ENCODE measurements around the gene THRA. TPM values are rescaled to one million over a fixed set of nuclear protein-coding genes. Genes with fewer than 3 reads are reported as not detected.
"Not testable (repeated sequence)": the region's sequence is repeated elsewhere in the genome, so short reads cannot be mapped to it uniquely, and the experiment has no call there.

THRA gene
- polyA plus RNA-seq, 3 donors: 46.9 to 57.1 (median 51.1) TPM

DNA sequence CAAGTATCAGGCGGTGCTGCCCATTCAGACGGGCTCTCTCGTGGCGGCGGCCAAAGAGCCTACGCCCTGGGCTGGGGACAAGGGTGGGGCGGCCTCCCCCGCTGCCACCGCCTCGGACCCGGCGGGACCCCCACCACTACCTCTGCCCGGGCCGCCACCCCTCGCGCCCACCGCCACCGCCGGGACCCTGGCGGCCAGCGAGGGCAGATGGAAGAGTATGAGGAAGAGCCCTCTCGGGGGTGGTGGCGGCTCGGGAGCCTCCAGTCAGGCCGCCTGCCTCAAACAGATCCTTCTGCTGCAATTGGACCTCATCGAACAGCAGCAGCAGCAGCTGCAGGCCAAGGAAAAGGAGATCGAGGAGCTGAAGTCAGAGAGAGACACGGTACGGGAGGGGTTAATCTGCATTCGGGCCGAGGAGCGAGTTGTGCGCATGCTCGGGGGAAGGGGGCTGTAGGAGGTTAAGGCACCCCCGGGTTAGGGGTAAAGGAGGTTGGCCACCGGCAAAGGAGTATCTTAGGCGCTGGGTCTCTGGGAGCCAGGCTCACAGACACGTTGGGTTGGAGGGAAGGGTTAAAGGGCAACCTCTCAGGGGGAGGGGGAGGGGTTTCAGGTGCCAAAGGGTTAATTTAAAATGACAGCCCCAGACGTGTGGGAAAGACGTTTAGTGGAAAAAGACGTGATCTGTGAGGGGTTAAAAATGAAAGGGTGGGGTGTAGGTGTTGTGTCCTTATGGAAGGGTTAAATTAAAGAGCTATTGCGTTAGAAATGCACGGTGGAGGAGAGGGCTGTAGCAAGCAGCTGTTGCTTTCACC, 60.4 kb downstream of the THRA start:
- no peak for DNase-seq (ENCODE audit: extremely low read depth in 1 of 11, low read depth in 9 of 11, low spot score in 4 of 11)

DNA sequence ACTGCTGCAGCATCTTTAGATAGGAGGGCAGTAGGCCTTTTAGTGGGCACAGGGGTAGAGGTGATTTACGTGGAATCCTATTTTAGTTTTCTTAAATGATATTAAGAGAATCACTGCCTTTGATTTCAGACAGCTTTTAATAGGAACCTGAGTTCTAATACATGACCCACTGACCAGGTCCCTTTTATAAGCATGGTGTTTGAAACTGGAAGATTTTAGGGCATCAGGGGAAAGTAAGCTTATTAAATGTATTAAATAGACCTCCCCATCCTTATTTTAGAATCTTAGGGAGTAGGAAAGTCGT, 61.0 kb downstream of the THRA start:
- DNase-seq (ENCODE audit: extremely low read depth in 1 of 11, low read depth in 9 of 11, low spot score in 4 of 11): no peak

DNA sequence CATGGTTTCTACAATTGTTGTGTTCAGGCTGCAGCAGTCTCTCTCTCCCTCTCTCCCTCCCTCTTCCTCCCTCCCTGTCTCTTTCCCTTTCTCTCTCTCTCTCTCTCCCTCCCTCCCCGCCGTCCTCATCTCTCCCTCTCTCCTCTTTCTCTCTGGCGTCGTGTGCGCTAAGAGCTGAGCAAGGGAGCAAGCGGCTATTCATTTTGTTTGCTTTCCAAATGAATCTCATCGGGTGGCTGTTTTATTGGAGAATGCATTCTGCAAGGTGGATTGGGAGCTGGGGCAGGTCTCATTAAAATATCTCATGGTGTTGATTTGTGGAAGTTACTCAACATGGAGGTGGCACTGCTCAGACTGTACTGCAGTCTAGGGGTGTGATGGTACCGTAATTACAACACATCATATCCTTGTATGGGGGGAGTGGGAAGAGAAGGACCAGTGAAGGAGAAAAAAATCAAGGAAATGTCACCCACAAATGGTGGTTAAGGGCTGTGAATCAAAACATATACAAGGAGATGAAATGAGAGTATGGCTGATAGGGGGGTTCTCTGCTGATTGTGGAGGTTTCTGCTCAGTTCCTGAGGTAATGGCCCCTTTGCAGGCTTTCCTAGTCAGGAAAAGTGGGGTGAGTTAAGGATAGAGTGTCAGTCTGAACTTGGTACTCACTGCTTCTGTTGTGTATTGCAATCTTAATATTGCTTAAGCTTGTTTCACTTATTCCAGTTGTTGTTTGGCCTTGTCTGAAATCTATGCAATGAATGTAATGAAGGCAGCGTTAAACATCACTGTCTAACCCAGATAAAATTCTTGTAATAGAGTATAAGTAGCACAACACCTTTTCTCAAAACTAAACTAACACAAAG, 61.7 kb downstream of the THRA start:
- DNase-seq (ENCODE audit: extremely low read depth in 1 of 11, low read depth in 9 of 11, low spot score in 4 of 11): no peak

DNA sequence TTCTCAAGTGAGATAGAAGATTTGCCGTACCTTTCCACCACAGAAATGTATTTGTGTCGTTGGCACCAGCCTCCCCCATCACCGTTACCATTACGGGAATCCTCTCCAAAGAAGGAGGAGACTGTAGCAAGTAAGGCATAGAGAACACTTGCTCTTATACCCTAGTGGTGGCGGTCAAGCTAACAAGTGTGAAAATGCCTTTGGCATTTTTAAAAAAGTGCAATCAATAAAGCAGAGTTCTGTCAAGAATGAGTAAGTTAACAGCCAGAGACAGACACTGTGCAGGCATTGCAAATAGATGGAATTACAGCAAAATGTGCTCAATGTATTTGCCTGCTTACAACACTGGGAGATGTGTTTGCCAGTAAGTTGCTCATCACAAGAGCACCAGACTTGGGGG, 66.7 kb downstream of the THRA start:
- DNase-seq (ENCODE audit: extremely low read depth in 1 of 11, low read depth in 9 of 11, low spot score in 4 of 11): no peak

DNA sequence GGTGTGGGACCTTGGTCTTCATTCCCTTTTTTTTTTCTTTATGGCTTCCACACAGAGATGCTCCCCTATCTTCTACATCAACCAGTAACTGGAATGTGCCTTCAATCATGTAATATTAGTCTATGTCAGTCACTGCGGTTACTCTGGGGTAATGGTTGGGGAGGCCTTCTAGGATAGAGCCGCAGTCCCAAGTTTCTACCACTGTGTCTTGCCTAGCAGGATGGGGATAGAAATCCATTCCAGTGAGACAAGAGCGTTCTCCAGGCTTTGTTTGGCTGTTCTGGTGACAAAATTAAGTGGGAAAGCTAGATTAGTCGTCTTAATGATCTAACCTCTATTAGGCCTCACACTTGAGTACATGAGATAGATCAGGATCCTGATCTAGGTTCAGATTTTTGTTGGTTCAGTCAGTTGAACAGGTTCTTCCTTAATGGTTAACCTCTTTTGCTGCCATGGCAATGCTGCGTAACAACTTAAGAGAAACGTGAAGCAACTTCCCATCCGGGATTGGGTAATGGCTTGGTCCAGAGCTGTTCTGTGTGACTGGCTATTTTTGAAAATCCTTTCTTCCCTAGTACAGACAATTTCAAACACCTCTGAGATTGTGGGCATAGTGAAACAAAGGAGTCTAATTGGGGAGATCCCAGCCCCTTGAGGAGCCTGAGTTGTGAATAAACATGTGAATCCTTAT, 67.7 kb downstream of the THRA start:
- DNase-seq (ENCODE audit: extremely low read depth in 1 of 11, low read depth in 9 of 11, low spot score in 4 of 11): no peak

DNA sequence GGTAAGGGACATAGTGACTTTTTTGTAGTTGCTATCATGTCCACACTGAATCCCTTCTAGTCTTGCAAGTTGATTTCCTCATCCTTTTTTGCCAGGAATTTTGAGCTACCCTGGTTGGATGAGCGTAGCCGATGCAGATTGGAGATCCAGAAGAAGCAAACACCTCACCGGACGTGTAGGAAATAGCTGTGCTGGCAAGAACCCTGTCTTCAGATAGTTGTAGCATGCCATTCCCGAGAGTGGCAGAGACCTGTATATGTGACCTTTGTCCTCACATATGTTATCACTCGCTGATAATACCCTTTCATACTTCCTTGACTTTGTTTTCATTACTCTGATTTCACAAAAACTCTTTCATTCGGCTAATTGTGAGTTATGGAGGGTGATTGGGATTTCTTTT, 71.4 kb downstream of the THRA start:
- no peak for DNase-seq (ENCODE audit: extremely low read depth in 1 of 11, low read depth in 9 of 11, low spot score in 4 of 11)

DNA sequence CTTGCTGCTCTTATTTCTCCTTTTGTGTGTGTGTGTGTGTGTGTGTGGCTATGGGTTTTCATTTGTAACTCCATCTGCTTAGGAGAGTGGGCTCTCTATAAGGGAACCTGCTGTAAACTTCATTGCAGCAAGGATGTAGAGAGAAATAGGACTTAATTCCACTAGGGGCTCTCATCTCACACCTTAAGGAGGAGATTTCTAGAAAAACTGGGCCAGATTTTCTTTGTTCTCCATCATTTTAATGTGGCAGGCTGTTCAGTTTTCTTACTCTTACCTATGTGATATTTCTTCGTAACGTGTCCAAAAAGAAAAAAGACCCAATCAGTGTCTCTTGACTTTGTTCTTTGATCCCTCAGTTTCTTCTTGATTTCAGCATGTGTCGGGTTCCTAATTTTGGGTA, 73.1 kb downstream of the THRA start:
- no peak for DNase-seq (ENCODE audit: extremely low read depth in 1 of 11, low read depth in 9 of 11, low spot score in 4 of 11)

DNA sequence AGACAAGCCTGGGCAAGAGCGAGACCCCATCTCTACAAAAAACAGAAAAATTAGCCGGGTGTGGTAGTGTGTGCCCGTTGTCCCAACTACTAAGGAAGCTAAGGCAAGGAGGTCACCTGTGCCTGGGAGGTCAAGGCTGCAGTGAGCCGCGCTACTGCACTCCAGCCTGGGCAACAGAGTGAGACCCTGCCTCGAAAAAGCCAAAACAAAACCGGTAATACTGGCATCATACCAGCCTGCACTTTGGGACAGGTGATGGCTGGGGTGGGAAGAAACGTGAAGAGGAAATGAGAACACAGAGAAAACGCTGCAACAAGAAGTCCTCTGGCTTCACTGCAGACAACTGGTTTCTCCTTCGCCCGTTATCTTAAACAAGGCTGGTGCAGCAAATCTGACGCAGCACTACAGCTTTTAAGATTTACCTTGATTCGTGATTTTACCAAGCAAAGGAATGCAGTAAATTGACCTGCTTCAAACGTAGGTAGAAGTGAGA, 76.8 kb downstream of the THRA start:
- DNase-seq (ENCODE audit: extremely low read depth in 1 of 11, low read depth in 9 of 11, low spot score in 4 of 11): no peak

DNA sequence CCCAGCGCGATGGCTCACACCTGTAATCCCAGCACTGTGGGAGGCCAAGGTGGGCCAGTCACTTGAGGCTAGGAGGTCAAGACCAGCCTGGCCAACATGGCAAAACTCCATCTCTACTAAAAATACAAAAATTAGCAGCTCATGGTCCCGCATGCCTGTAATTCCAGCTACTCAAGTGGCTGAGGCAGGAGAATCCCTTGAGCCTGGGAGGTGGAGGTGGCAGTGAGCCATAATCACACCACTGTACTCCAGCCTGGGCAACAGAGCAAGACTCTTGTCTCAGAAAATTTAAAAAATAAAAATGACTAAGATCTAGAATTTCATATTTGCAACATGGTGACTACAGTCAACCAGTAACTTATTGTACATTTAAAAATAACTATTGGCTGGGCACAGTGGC, 80.4 kb downstream of the THRA start:
- not testable (repeated sequence) for DNase-seq (ENCODE audit: extremely low read depth in 1 of 11, low read depth in 9 of 11, low spot score in 4 of 11)

Other genes with a start within 250 kb of the THRA start
- under 1 TPM; 0.11 to 0.30 (median 0.23) TPM for gene IKZF3, start 198.7 kb upstream of the THRA start, polyA plus RNA-seq (ENCODE audit: insufficient read length in 3 of 3)
- gene ZPBP2, start 194.8 kb upstream of the THRA start, polyA plus RNA-seq (ENCODE audit: insufficient read length in 3 of 3): not detected
- 10 to 100 TPM; 11.8 to 27.9 (median 13.8) TPM for gene GSDMB, start 144.3 kb upstream of the THRA start, polyA plus RNA-seq (ENCODE audit: insufficient read length in 3 of 3)
- 10 to 100 TPM; 87.8 to 92.0 (median 88.8) TPM for gene ORMDL3, start 135.4 kb upstream of the THRA start, polyA plus RNA-seq (ENCODE audit: insufficient read length in 3 of 3)
- under 1 TPM in 1 of 3 donors, not detected in 2; 0.11 TPM for gene LRRC3C, start 135.2 kb upstream of the THRA start, polyA plus RNA-seq (ENCODE audit: insufficient read length in 3 of 3)
- gene GSDMA, start 100.0 kb upstream of the THRA start, polyA plus RNA-seq (ENCODE audit: insufficient read length in 3 of 3): 1 to 10 TPM in 2 of 3 donors, under 1 TPM in 1; 0.64 to 2.8 (median 2.5) TPM
- 100 to 1,000 TPM; 109 to 129 (median 110) TPM for gene PSMD3, start 82.2 kb upstream of the THRA start, polyA plus RNA-seq (ENCODE audit: insufficient read length in 3 of 3)
- not detected for gene CSF3, start 47.5 kb upstream of the THRA start, polyA plus RNA-seq (ENCODE audit: insufficient read length in 3 of 3)
- gene MED24, start 8.6 kb upstream of the THRA start, polyA plus RNA-seq (ENCODE audit: insufficient read length in 3 of 3): 100 to 1,000 TPM in 2 of 3 donors, 10 to 100 TPM in 1; 97.1 to 139 (median 105) TPM
- 1 to 10 TPM; 3.2 to 4.7 (median 3.7) TPM for gene NR1D1, start 37.6 kb downstream of the THRA start, polyA plus RNA-seq (ENCODE audit: insufficient read length in 3 of 3)
- 100 to 1,000 TPM; 149 to 176 (median 160) TPM for gene MSL1, start 59.0 kb downstream of the THRA start, polyA plus RNA-seq (ENCODE audit: insufficient read length in 3 of 3)
- 100 to 1,000 TPM in 2 of 3 donors, 10 to 100 TPM in 1; 97.9 to 112 (median 109) TPM for gene CASC3, start 77.6 kb downstream of the THRA start, polyA plus RNA-seq (ENCODE audit: insufficient read length in 3 of 3)
- gene RAPGEFL1, start 114.5 kb downstream of the THRA start, polyA plus RNA-seq (ENCODE audit: insufficient read length in 3 of 3): 10 to 100 TPM in 1 of 3 donors, 1 to 10 TPM in 2; 8.0 to 11.5 (median 9.0) TPM
- 10 to 100 TPM; 27.4 to 35.9 (median 28.7) TPM for gene WIPF2, start 156.3 kb downstream of the THRA start, polyA plus RNA-seq (ENCODE audit: insufficient read length in 3 of 3)
- 10 to 100 TPM; 17.1 to 27.8 (median 25.1) TPM for gene CDC6, start 224.9 kb downstream of the THRA start, polyA plus RNA-seq (ENCODE audit: insufficient read length in 3 of 3)
- 10 to 100 TPM; 37.9 to 41.5 (median 41.0) TPM for gene RARA, start 246.2 kb downstream of the THRA start, polyA plus RNA-seq (ENCODE audit: insufficient read length in 3 of 3)